Kidney (tissue), 14 donors: ENCODE results near the gene CCDC70. TPM values are rescaled to one million over a fixed set of nuclear protein-coding genes. Genes with fewer than 3 reads are reported as not detected.

Experiments
- DNase-seq, 5 donors: peaks; one replicate each; pipeline ENCODE4 v3.0.0-alpha.2; 2013 to 2020
- FAIRE-seq: peaks from 2 replicates; lab custom pipeline; 2012; peaks lifted over from hg19 to GRCh38; lab: Jason Lieb, UNC
- H3K27ac ChIP-seq, 2 donors: one replicate each; pipeline ENCODE4 v1.7.0; 2013; ENCODE audit warnings: low read depth in 2 of 2, low read length in 2 of 2, inconsistent platforms in 1 of 2
- H3K27me3 ChIP-seq: one replicate; pipeline ENCODE4 v1.7.1; 2013; ENCODE audit warnings: low read length, inconsistent platforms; ENCODE audit not compliant: control insufficient read depth, insufficient read depth
- H3K36me3 ChIP-seq, 3 donors: one replicate each; pipeline versions ENCODE4 v1.7.0 to v1.7.1; 2013; ENCODE audit warnings: low read length in 3 of 3, control low read depth in 1 of 3, inconsistent platforms in 1 of 3; ENCODE audit not compliant: insufficient read depth in 3 of 3, control insufficient read depth in 2 of 3
- H3K4me1 ChIP-seq, 3 donors: one replicate each; pipeline versions ENCODE4 v1.7.0 to v1.7.1; 2013; ENCODE audit warnings: low read length in 3 of 3, inconsistent platforms in 1 of 3, low read depth in 1 of 3; ENCODE audit not compliant: control insufficient read depth in 2 of 3, insufficient read depth in 2 of 3
- H3K4me3 ChIP-seq, 3 donors: one replicate each; pipeline versions ENCODE4 v1.7.0 to v1.8.1; 2013; ENCODE audit warnings: low read length in 3 of 3, control low read depth in 1 of 3, inconsistent platforms in 1 of 3
- H3K9ac ChIP-seq, 3 donors: one replicate each; pipeline versions ENCODE4 v1.7.0 to v1.7.1; 2013; ENCODE audit warnings: low read length in 3 of 3, control low read depth in 1 of 3, inconsistent platforms in 1 of 3
- H3K9me3 ChIP-seq, 3 donors: one replicate each; pipeline versions ENCODE4 v1.7.0 to v1.7.1; 2013; ENCODE audit warnings: low read length in 3 of 3, control low read depth in 1 of 3, inconsistent platforms in 1 of 3; ENCODE audit not compliant: control insufficient read depth in 2 of 3, insufficient read depth in 1 of 3
- CTCF ChIP-seq: IDR thresholded peaks from 3 replicates; pipeline ENCODE4 v1.5.1; 2012; ENCODE audit warnings: mild to moderate bottlenecking, moderate library complexity, borderline replicate concordance; ENCODE audit not compliant: insufficient read depth; ENCODE audit errors: extremely low read depth
- intact Hi-C: fragments of 100-400 bp; cut with DNase I; formaldehyde crosslinking; loops from one replicate; pipeline ENCODE4 v1.11.1; 2022
- polyA plus RNA-seq: library from polyadenylated mRNA; stranded (reverse); fragments of 350-450 nt; fragmentation: Illumina TruSeq; extraction: RNeasy Lipid Tissue Mini Kit (QIAGEN cat#74804); gene quantifications from one replicate; pipeline ENCODE4 v1.2.3, GENCODE V29; 2014; ENCODE audit warnings: low read depth, low replicate concordance; ENCODE audit not compliant: insufficient read depth
- total RNA-seq: library from RNA; stranded (reverse); fragmentation: NEBNext Ultra II Directional; extraction: Animal tissue kit (Norgen Biotek cat#: 25700); gene quantifications from one replicate; pipeline ENCODE4 v1.2.1, GENCODE V29; 2021
- donor health status: control.
- donor health status: control.
- donor health status: control.
- donor health status: control.
- donor health status: control.
- donor health status: DM: yes; HTN: yes; CAD: no.
- donor health status: Normal renal cell carcinoma (clear cell type).

CCDC70 gene
- total and polyA plus RNA-seq, 2 donors from 2014 or later, result not detected

- peak within 1 kb of the TSS; percentile 13 to 68 (median 66) for H3K4me3 ChIP-seq
- H3K27me3 ChIP-seq, result no peaks in the 10 kb centered on the region
- H3K9ac ChIP-seq, result peak within 1 kb of the TSS in 1 of 3 donors; percentile 42
- no peak within 1 kb of the TSS for H3K27ac ChIP-seq
- FAIRE-seq (no peak), DNase-seq (peak in 4 of 5 donors; percentile 64 to 85 (median 72))
- intact Hi-C loops, result no loop called here
- TF ChIP-seq CTCF, result peak; percentile 65
- no peaks in the 10 kb centered on the region for H3K36me3 ChIP-seq
- H3K9me3 ChIP-seq, result no peaks in the 10 kb centered on the region
- peaks cover 0 to 4% (median 0%) of the 10 kb centered on the region in 3 donors for H3K4me1 ChIP-seq
Measured at GRCh38 chr13:51844862-51845573, 16.8 kb upstream of the CCDC70 start, which contains the start of gene TMEM272. TSS of gene TMEM272 (minus strand) at chr13:51845177. CDS start at chr13:51838530, 6,647 bp downstream.

- DNase-seq (no peak), FAIRE-seq (no peak)
- TF ChIP-seq CTCF, result no peak
- intact Hi-C loops, result no loop called here
- peak overlapping the region in 1 of 3 donors; percentile 42 for H3K9ac ChIP-seq
- H3K27ac ChIP-seq, result no peak overlapping the region
- H3K4me1 ChIP-seq, result peaks cover 0 to 4% (median 0%) of the 10 kb centered on the region in 3 donors
- no peaks in the 10 kb centered on the region for H3K9me3 ChIP-seq
- no peaks in the 10 kb centered on the region for H3K27me3 ChIP-seq
- peak overlapping the region in 2 of 3 donors; percentile 66 to 68 for H3K4me3 ChIP-seq
- H3K36me3 ChIP-seq, result no peaks in the 10 kb centered on the region
Measured at GRCh38 chr13:51845574-51846318, 16.0 kb upstream of the CCDC70 start.

GRCh38 chr13:51846756-51847155, 15.0 kb upstream of the CCDC70 start:
- no peak for TF ChIP-seq CTCF
- no peak for DNase-seq
- Histone ChIP-seq H3K4me1 (peaks cover 0 to 4% (median 0%) of the 10 kb centered on the region in 3 donors), H3K27me3 (no peaks in the 10 kb centered on the region), H3K36me3 (no peaks in the 10 kb centered on the region), H3K4me3 (no peak overlapping the region), H3K27ac (no peak overlapping the region), H3K9ac (no peak overlapping the region), H3K9me3 (no peaks in the 10 kb centered on the region)
- no peak for FAIRE-seq
- intact Hi-C loops, result no loop called here
